ENCODE measurements around the gene DGLUCY.
A peak's percentile ranks its signal among the peaks of the same experiment; 100 is the strongest.

Gene DGLUCY

DNA sequence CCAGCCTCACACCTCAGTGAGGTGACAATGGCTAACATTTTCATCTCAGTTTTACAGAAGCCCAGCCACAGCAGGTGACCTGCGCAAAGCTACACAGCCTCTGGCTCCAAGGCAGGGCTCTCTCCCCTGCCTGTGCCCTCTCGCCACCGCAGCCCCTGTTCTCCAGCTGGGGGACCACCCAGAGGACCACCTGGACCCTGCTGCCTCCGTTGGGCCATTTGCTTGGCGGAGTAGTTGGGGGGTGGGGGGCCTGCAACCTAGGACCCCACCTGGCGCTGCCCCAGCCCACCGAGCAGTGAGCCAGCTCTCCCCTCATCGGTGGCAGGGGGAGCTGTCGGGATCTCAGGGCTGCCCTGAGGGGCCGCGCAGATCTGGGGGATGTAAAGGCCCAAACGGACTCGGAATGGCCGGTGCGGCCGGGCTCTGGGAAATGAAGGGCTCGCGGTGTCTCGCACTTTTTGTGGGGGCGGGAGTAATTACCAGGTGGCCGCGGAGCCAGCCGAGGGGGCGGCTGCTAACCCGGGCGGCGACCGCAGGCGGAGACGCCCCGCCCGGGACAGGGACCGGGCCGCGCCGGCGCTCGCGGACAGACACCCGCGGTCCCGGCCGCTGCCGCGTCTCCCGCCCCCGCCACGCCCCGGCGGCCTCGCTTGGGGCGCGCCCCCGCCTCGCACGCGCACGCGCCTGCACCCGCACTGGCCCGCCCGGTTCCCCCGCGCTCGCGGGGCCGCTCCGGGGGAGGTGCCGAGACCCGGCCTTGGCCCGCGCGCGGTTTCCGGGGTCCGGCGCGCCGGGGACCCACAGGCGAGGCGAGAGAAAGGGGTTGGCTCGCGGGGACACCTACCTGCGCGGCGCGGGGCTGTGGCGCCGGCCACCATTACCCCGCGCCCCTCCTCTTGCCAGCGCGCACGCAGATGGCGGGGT, 139.3 kb downstream of the DGLUCY start:
- peak; percentile 63 for DNase-seq
- Mint-ChIP-seq H3K9me3 (no peaks in the 10 kb centered on the region), H3K36me3 (peaks cover 38% of the 10 kb centered on the region), H3K4me1 (peaks cover 89% of the 10 kb centered on the region), H3K27ac (peak overlapping the region; percentile 98), H3K4me3 (peak overlapping the region; percentile 67), H3K27me3 (no peaks in the 10 kb centered on the region)
- CTCF ChIA-PET = interaction anchor here (0.7 to 2.0 kb wide), 4 partner anchors 10 to 75 kb away, joined by 3 to 10 read pairs (median 7); partner anchors contain the start of gene GPR68

DNA sequence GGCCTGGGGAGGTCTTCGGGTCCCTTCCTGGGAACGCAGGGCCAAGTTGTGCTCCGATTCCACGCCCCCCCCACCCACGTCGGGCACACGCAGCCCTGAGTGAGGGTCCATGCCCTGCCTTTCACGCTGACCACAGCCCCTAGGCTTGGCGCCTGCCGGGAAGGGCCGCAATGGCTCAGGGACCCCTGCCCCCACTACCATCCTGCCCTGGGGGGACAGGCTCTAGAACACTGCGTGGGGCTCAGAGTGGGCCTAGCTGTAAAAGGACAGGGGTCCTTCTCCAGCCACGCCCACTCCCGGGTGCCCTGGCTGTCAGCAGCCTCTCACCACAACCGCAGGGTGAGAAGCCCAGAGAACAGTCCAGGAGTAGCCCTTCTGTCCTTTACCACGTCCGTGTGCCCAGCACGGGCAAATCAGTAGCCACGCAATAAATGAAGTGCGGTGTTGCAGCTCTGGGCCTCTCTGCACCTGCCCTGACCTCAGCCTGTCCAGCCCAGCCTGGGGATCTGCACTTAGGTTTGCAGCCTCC, 140.0 kb downstream of the DGLUCY start:
- Mint-ChIP-seq H3K4me1 (peaks cover 88% of the 10 kb centered on the region), H3K27ac (peak overlapping the region; percentile 92), H3K9me3 (no peaks in the 10 kb centered on the region), H3K27me3 (no peaks in the 10 kb centered on the region), H3K36me3 (peaks cover 33% of the 10 kb centered on the region), H3K4me3 (peak overlapping the region; percentile 67)
- CTCF ChIA-PET = interaction anchor here (0.8 to 1.2 kb wide), 2 partner anchors 8 to 76 kb away, joined by 3 read pairs; no protein-coding TSS in a partner anchor
- DNase-seq = peak; percentile 36

DNA sequence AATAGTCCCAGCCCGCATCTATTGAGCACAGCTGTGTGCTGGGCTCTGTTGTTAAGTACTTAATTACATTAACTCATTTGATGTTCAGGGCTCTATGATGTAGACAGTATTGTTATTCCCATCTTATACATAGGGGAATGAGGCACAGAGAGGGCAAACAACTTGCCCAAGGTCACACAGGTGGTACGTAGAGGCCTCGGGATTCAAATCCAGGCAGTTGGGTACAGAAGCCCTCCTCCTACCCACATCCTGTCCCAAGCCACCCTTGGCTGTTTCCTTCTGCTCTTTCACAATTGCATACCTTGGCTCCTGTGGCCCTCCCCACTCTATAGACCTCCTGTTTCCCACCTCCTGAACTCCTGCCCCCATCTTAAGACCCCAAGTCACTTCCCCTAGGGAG, 140.6 kb downstream of the DGLUCY start:
- Mint-ChIP-seq H3K27me3 (no peaks in the 10 kb centered on the region), H3K9me3 (no peaks in the 10 kb centered on the region), H3K4me3 (peak overlapping the region; percentile 67), H3K36me3 (peaks cover 31% of the 10 kb centered on the region), H3K4me1 (peaks cover 85% of the 10 kb centered on the region), H3K27ac (peak overlapping the region; percentile 92)
- peak; percentile 69 for DNase-seq
- CTCF ChIA-PET = interaction anchor here (0.8 to 1.2 kb wide), 2 partner anchors 8 to 77 kb away, joined by 3 read pairs; no protein-coding TSS in a partner anchor

DNA sequence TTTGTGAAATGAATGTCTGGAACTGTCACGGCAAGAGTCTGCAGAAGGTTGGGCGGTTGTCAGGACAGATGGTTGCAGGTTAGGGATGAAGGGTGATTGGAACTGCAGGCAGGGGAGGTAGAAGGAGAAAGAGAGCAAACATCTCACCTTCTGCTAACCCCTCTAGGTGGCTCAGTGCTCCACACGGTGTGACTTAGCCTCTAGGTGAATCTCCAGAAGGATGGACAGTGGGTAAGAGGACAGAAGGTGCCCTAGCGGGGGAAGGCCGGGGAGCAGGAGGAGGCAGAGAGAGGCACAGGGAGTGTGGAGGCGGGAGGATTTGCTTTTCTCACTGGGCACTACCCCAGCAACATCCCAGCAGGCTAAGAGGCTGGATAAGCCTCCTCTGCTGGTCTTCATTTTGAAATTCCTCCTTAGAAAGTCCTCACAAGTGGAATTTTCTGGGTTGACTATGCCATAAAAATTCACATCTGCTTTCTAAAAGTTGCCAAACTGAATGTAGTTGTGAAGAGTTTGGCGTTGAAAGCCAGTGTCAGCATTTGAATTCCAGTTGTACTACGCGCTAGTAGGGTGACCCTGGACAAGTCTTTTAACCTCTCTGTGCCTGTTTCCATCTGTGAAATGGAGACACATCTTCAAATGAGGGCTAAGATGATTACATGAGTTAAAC, 141.3 kb downstream of the DGLUCY start:
- H3K9me3 Mint-ChIP-seq = no peaks in the 10 kb centered on the region
- CTCF ChIA-PET = interaction anchor here (0.7 to 1.5 kb wide), 7 partner anchors 9 to 78 kb away, joined by 3 to 5 read pairs (median 3); partner anchors contain the start of gene GPR68
- H3K27me3 Mint-ChIP-seq = no peaks in the 10 kb centered on the region
- H3K27ac Mint-ChIP-seq = peak overlapping the region; percentile 92
- DNase-seq = no peak
- peaks cover 85% of the 10 kb centered on the region for H3K4me1 Mint-ChIP-seq
- no peak overlapping the region for H3K4me3 Mint-ChIP-seq
- peaks cover 24% of the 10 kb centered on the region for H3K36me3 Mint-ChIP-seq

DNA sequence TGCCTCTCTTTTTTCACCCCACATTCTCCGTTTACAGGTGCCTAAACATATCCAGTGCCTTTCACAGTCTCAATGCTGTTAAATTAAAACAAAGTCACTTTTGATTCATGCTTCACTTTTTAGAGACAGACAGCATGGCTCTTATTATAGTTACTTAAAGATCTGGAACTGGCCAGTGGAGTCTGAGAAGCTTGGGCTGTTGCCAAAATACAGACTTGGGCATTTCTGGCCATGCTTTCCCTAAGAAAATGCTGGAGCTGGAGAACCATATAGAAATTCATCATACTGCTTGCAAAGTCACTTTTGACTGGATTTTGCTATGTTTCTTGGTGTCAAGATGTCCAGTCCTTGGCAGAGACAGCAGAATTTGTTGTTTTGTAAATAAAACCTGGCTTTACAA, 142.8 kb downstream of the DGLUCY start:
- Mint-ChIP-seq H3K4me1 (peaks cover 82% of the 10 kb centered on the region), H3K4me3 (no peak overlapping the region), H3K27me3 (no peaks in the 10 kb centered on the region), H3K36me3 (peaks cover 12% of the 10 kb centered on the region), H3K9me3 (no peaks in the 10 kb centered on the region), H3K27ac (no peak overlapping the region)
- no peak for DNase-seq
- CTCF ChIA-PET = interaction anchor here (0.8 to 2.5 kb wide), 4 partner anchors 8 to 79 kb away, joined by 3 to 11 read pairs (median 3); no protein-coding TSS in a partner anchor

DNA sequence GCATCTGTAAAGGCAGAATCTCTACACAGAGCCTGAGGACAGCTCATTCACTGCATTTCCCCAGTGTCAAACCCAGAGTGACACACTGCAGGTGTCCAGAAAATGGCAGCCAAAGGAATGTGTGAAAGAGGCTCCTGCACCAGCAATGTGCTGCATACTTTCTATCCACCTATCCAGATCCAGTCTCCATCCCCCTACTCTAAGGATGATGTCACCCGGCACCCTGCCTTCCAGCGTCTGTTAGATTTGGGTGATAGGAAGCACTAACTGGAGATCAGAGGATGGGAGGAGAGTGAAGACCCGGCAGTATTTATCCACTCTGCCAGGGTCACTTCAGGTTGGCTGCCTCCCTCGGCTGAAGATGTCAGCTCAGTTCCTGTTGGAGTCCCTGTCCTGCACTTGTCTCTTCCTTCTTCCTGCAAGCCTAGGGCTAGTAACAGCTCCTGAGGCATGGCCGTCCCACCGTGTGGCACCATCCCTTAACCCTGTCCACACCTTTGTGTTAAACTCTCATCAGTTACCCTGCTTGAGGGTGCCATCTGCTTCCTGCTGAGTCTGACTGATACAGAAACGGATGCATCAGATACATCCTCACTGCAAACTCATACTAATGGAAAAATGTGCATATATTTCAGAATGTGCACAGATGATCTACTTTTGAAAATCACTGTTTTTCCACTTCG, 143.6 kb downstream of the DGLUCY start:
- CTCF ChIA-PET = interaction anchor here (0.9 to 2.5 kb wide), 3 partner anchors 8 to 80 kb away, joined by 3 to 11 read pairs (median 7); no protein-coding TSS in a partner anchor
- Mint-ChIP-seq H3K27ac (peak overlapping the region; percentile 33), H3K36me3 (peaks cover 5% of the 10 kb centered on the region)

DNA sequence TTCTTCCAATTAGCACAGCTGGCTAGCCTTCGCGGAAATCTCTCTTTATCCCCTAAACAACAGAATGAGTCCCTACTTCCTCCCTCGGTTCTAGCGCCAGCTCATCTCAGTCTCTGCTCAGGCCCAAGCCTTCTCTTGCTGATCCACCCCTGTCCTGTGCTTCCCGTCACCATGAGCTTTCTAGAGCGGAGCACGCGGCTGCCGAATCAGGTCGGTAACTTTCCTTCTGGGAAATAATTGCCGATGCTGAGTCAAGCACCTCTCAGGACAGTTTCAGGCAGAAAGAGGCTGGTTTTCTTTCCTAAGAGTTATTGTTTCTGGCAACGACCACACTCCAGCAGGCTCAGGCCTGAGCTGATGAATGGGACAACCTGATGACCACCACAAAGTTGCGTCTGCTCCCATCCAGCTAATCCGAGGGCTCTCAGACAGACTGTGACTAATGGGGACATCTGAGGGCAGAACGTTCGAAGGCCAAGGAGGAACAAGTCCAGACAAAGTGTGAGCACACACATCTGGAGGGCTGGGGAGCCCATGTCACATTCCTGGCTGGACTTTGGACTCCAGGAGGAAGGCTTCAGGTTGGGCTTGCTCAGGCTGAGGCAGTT, 144.2 kb downstream of the DGLUCY start:
- DNase-seq = no peak
- CTCF ChIA-PET = interaction anchor here (2.0 to 2.5 kb wide), 2 partner anchors 28 to 81 kb away, joined by 7 to 11 read pairs; no protein-coding TSS in a partner anchor
- peaks cover 3% of the 10 kb centered on the region for H3K27me3 Mint-ChIP-seq
- no peaks in the 10 kb centered on the region for H3K9me3 Mint-ChIP-seq
- H3K36me3 Mint-ChIP-seq = peaks cover 3% of the 10 kb centered on the region
- peaks cover 85% of the 10 kb centered on the region for H3K4me1 Mint-ChIP-seq
- H3K27ac Mint-ChIP-seq = no peak overlapping the region
- no peak overlapping the region for H3K4me3 Mint-ChIP-seq

More for the DNA sequence above, 143.6 kb downstream of the DGLUCY start:
- no peak for DNase-seq
- H3K9me3 Mint-ChIP-seq = no peaks in the 10 kb centered on the region
- no peak overlapping the region for H3K4me3 Mint-ChIP-seq
- peaks cover 84% of the 10 kb centered on the region for H3K4me1 Mint-ChIP-seq
- no peaks in the 10 kb centered on the region for H3K27me3 Mint-ChIP-seq

DNA sequence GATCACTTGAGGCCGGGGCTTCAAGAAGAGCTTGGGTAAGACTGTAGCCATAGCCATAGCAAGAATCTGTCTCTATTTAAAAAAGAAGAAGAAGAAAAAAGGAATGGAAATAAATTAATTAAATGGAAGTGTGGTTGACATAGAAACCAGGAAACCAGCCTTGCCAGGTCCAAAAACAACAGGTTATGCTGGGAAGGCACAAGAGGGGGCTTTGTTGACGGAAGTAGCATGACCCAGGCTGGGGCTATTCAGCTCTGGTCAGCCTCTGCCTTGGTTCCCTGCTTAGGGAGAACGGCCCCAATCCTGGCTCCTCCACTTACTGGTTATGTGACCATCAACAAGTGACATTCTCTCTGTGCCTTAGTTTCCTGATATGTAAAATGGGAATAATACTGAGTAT, 145.0 kb downstream of the DGLUCY start:
- CTCF ChIA-PET = interaction anchor here (2.0 to 2.5 kb wide), 2 partner anchors 27 to 82 kb away, joined by 7 to 11 read pairs; no protein-coding TSS in a partner anchor
- Mint-ChIP-seq H3K4me3 (no peak overlapping the region), H3K9me3 (no peaks in the 10 kb centered on the region), H3K27ac (no peak overlapping the region), H3K27me3 (peaks cover 11% of the 10 kb centered on the region), H3K36me3 (peaks cover 7% of the 10 kb centered on the region), H3K4me1 (peaks cover 90% of the 10 kb centered on the region)
- DNase-seq = no peak

DNA sequence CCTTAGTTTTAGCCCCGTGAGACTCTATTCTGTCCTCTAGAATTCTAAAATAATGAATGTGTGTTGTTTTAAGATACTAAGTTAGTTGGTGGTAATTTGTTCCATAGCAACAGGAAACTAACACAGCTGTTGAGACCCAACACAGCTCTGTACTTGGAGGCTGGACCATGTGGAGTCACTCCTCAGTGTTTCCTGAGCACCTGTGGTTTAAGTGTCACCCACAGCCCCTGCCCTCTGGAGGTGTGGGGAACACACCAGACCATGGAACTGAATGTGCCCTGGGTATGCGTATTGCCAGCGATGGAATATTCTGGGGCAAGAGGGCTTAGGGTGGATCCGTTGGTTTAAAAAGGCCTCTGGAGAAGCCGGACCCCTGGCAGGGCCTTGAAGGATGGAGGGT, 147.2 kb downstream of the DGLUCY start:
- Mint-ChIP-seq H3K27me3 (peaks cover 23% of the 10 kb centered on the region), H3K27ac (no peak overlapping the region), H3K4me3 (no peak overlapping the region), H3K9me3 (no peaks in the 10 kb centered on the region), H3K4me1 (peaks cover 85% of the 10 kb centered on the region), H3K36me3 (peaks cover 7% of the 10 kb centered on the region)
- peak; percentile 57 for DNase-seq
- CTCF ChIA-PET = interaction anchor here (1.0 to 2.2 kb wide), 6 partner anchors 11 to 83 kb away, joined by 3 to 7 read pairs (median 4); no protein-coding TSS in a partner anchor

DNA sequence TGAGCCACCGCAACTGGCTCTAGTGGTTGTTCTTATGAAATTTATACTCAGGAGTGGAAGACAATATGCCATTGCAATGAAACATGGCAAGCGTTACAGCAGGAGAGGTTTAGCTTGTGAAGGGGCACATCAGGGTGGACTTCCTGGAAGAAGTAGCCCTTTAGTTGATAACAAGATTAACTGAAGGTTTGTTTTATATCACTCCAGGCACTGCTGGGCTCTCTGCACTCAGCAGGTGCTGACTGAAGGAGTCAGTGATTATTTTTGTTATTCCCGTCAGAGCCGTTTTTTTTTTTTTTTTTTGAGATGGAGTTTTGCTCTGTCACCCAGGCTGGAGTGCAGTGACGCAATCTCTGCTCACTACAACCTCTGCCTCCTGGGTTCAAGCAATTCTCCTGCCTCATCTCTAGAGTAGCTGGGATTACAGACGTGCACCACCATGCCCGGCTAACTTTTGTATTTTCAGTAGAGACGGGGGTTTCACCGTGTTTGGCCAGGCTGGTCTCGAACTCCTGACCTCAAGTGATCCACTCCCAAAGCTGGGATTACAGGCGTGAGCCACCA, 148.2 kb downstream of the DGLUCY start:
- Mint-ChIP-seq H3K9me3 (no peaks in the 10 kb centered on the region), H3K36me3 (peaks cover 7% of the 10 kb centered on the region), H3K27ac (no peak overlapping the region), H3K27me3 (peaks cover 23% of the 10 kb centered on the region), H3K4me3 (no peak overlapping the region), H3K4me1 (peaks cover 75% of the 10 kb centered on the region)
- no peak for DNase-seq
- CTCF ChIA-PET = interaction anchor here (1.2 to 2.0 kb wide), 2 partner anchors 17 to 84 kb away, joined by 4 to 7 read pairs; no protein-coding TSS in a partner anchor

DNA sequence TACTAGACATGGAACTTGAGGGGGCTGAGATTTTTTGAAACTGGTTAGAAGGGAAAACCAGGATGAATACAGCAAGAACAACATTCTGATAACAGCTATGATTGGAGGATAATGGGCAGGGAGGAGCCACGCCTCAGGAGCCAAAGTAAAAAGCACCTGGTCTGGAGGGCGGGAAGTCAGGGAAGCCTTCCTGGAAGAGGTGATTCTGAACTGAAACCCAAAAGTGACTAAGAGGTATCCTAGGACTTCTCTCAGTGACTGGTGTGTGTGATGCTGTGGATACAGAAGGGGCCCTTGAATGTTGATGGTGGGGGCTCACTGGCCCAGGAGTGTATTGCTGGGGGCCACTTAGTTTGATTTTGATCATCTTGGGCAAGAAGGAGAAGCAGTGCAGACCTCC, 149.5 kb downstream of the DGLUCY start:
- peaks cover 23% of the 10 kb centered on the region for H3K27me3 Mint-ChIP-seq
- peak overlapping the region; percentile 61 for H3K4me3 Mint-ChIP-seq
- H3K27ac Mint-ChIP-seq = peak overlapping the region; percentile 51
- H3K9me3 Mint-ChIP-seq = no peaks in the 10 kb centered on the region
- CTCF ChIA-PET = interaction anchor here (1.1 kb wide), 1 partner anchor 87 kb away, joined by 4 read pairs; no protein-coding TSS in a partner anchor
- H3K4me1 Mint-ChIP-seq = peaks cover 68% of the 10 kb centered on the region
- peaks cover 16% of the 10 kb centered on the region for H3K36me3 Mint-ChIP-seq
- DNase-seq = no peak

DNA sequence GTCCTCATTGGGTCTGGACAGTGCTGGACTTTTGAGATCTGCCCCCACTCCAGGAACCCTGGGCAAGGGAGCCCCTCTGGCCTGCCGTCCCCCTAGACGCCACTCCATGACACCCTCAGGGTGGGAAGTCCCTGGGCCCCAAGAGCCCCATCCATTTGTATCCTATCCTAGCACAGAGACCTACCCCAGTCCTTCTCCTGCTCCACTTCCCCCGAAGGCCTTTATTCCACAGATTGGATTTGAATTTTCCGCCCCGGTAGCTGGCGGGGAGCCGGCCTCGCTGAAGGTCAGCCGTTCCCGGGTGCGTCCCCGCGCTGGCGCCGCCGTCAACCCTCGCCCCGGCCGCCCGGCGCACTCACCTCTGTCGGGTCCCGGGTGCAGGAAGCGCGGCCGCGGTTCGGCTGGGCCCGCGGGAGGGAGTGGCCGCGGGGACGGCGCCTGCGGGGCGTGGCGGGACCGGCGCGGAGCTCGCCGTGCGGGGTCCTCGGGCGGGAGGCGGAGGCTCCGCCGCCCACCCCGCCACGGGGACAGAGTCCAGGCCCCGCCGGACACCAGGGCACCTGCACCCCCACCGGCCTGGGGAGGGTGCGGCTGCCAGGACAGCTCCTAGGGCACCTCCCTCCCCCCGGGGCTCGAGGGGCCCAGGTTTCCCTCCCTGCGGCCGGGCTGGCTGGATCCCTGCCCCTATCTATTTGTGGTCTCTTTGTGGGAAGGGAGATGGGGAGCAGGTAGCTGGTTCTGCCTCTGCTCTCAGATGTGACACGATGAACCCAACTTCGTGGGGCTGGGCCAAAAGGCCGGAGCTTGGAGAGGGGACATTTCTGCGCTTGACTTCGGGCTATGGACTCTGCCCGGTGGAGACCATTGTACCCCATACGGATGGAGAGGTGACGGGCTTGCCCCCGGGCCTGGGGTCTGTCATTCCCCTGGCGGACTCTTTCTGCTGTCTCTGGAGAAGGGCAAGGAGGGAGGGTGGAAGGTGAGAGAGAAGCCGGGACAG, 150.6 kb downstream of the DGLUCY start:
- peak overlapping the region; percentile 13 for H3K27ac Mint-ChIP-seq
- CTCF ChIA-PET = interaction anchor here (1.1 to 1.3 kb wide), 3 partner anchors 9 to 88 kb away, joined by 3 to 4 read pairs (median 4); no protein-coding TSS in a partner anchor

More for the DNA sequence above, 150.6 kb downstream of the DGLUCY start:
- Mint-ChIP-seq H3K4me3 (peak overlapping the region; percentile 61), H3K4me1 (peaks cover 70% of the 10 kb centered on the region), H3K27me3 (peaks cover 23% of the 10 kb centered on the region), H3K9me3 (no peaks in the 10 kb centered on the region), H3K36me3 (peaks cover 23% of the 10 kb centered on the region)
- DNase-seq = peak; percentile 53
